HG03196 (cell line): ENCODE results near the gene ZEB2.
A peak's percentile ranks its signal among the peaks of the same experiment; 100 is the strongest.
"Not testable (repeated sequence)": the region's sequence is repeated elsewhere in the genome, so short reads cannot be mapped to it uniquely, and the experiment has no call there.

ENCODE experiments used
- ATAC-seq: cut with Tn5 transposase; IDR thresholded peaks from one replicate; pipeline ENCODE4 v1.9.1; 2021; ENCODE audit not compliant: unreplicated experiment

Gene ZEB2

GRCh38 chr2:144390424-144391020 is 129.4 kb downstream of the ZEB2 start:
- ATAC-seq = no peak

DNA sequence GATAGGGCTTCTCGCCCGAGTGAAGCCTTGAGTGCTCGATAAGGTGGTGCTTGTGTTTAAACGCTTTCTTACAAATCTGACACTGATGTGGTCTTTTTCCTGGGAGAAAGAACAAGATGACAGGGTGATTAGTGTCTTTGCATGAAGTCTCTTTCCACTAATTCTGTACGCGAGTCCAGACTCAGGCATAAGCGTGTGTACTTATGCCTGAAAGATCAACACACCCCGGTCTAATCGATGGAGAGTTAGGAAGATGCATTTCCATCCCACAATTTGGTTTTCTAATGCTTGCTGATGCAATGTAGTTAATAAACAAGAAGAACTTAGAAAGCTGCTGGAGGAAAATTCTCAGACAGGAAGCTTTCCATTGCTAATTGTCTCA is 130.0 kb downstream of the ZEB2 start:
- no peak for ATAC-seq

DNA sequence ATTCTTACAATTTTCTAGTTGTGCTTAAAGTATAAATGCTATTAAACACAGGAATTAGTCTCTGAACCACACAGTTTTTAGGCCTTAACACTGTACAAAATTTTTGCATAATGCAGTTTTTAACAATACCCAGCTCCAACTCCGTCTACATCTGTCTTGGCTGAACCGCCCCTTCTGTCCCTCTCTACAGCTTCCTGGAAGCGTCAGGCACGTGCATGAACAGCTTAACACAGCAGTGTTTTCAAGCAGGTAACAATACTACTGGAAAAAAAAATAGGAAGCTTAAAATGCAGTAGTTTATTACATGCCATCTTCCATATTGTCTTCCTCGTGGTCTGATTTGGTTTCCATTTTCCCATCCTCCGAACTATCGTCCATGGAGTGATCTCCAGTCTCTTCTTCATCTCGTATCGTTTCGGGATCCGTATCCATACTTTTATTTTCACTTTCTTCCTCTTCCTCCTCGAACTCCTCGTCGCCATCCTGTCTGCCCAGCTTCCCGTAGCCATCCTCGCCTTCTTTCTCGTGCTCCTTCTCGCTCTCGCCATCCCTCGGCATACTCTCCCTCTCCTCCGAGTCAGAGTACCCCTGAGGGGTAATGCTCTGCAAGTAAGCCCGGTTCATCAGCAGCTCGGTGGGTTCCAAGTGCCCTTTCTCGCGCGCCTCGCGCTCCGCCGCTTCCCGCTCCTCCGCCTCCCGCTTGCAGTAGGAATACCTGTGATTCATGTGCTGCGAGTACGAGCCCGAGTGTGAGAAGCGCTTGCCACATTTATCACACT is 130.6 kb downstream of the ZEB2 start:
- ATAC-seq = no peak

DNA sequence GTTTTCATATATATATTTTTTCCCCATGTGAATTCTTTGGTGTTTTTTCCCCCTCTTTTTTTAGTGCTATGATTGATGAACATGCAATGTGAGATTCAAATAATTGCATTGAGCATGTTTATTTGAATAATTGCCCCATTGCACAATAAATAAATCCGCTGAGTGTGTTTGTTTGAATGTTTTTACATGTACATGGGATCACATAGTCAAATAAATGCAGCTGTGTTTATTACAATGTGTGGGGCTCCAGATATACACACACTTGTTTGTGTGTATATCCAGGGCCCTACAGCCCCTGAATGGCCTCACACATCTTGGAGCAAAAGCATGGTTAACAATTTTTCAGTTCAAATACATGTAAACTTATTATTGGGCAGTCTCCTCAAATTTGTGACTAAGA is 134.5 kb downstream of the ZEB2 start:
- ATAC-seq = no peak

GRCh38 chr2:144383571-144384100 is 136.3 kb downstream of the ZEB2 start:
- ATAC-seq = no peak

- ATAC-seq = peak; percentile 99
Observed at GRCh38 chr2:144382849-144383248, 137.1 kb downstream of the ZEB2 start.

GRCh38 chr2:144381716-144382115 is 138.2 kb downstream of the ZEB2 start:
- no peak for ATAC-seq

DNA sequence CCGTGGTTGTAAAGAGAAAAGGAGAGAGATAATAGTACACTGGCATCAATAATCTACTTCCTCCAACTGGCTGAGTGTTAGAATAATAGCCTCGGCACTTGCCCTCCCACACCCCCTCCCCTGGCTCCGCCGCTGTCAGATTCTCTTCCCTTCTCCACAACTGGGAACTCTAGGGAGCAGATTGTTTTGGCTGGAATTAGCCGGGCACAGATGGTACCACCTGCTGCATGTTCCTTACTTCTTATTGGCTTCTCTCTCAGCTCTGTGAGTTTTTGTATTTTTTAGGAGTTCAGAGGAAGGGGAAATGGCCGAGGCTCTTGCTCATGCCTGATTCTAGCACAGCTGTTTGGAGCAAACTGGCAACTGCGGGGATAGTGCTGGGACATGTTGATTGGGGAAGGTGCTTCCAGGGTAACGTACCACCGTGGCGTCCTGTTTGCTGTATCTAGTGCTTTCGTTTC is 140.0 kb downstream of the ZEB2 start:
- no peak for ATAC-seq

- ATAC-seq = no peak
Observed at GRCh38 chr2:144378551-144378950, 141.4 kb downstream of the ZEB2 start.

GRCh38 chr2:144377914-144378313 is 142.0 kb downstream of the ZEB2 start:
- no peak for ATAC-seq

DNA sequence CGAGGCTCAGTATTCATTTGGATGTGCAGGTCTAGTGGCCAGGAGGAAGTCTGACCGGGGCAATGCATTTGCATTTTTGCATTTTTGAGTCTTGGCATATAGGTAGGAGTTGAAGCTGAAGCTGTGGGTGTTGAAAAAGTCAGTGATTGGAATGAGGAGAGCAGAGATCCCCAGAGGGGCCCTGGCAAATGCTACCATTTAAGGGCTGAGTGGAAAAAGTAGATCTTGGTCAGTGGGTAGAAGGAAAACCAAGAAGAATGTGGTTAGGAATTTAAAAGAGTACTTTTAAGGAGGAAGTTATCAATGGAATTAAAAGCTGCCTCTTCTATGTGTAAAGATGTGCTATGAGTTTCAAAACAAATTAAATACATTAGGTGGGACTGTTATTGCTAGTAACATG is 143.0 kb downstream of the ZEB2 start:
- no peak for ATAC-seq

DNA sequence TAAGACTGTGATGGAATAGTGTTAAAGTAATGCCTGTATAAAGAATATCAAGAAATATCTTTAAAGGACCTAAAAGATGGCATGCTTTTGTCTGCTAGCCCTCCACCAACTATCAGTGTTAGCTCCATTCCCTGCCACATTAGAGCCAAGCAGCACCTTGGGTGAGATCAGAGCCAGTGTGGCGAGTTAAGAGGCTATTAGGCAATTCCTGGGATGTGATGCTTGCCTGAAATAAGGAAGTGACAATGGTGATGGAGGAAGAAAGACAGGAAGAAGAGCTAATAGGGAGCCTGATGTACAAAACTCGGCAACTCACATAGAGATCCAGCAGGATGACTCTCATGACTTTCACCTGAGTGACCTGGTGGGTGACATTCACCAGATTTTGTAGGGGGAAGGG is 143.5 kb downstream of the ZEB2 start:
- ATAC-seq = no peak

- peak; percentile 56 for ATAC-seq
Observed at GRCh38 chr2:144374163-144374661, 145.7 kb downstream of the ZEB2 start.

DNA sequence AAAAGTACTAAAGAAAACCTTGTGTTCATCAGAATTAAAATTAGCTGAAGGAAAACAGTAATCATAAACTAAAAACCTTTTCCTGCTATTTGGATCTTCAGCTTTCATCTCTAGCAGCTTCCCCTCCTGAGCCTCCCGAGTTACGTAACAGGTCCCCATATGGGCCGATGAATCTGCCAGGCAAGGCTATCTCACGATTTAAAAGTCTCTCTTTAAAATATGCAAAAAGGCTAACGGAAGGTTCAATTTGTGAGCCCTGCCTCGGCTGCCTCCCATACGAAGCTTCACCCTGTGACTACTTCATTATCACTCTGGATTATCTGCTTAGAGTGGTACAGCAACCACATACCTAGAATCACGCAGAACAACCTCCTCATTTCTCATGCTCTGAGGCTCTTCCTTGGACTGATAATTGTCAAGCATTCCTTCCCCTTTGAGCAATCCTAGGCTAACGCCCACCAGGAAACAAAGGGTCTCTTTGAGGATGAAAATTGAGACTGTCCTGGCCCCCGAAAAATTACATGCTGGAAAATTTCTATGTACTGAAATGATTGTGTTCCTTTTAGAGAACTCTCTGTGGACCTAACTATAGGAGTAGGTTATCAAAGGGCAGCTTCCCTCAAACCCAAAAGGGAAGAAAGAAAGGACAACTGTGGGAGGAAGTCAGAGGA is 147.4 kb downstream of the ZEB2 start:
- ATAC-seq = no peak

GRCh38 chr2:144370937-144371584 is 148.9 kb downstream of the ZEB2 start:
- ATAC-seq = no peak

DNA sequence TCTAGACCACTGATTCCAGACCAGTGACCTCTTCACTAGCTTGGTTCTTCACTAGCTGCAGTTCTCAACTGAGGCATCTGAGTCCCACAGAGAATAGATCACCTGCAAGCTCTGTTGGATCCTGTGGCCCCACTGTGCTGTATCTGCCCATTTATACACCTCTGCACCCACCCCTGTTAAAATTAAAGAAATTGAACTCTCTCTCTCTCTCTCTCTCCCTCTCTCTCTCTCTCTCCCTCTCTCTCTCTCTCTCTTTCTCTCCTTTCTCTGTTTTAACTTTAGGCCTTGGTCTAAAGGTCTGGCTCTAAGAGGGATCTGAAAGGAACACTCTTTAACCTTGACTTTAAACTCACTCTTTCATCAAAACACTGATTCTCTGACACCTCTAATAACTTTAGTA is 150.5 kb downstream of the ZEB2 start:
- no peak for ATAC-seq

GRCh38 chr2:144366825-144367429 is 153.0 kb downstream of the ZEB2 start:
- no peak for ATAC-seq

GRCh38 chr2:144364944-144365738 is 154.8 kb downstream of the ZEB2 start:
- ATAC-seq = no peak

- ATAC-seq = not testable (repeated sequence)
Observed at GRCh38 chr2:144364247-144364646, 155.7 kb downstream of the ZEB2 start.

DNA sequence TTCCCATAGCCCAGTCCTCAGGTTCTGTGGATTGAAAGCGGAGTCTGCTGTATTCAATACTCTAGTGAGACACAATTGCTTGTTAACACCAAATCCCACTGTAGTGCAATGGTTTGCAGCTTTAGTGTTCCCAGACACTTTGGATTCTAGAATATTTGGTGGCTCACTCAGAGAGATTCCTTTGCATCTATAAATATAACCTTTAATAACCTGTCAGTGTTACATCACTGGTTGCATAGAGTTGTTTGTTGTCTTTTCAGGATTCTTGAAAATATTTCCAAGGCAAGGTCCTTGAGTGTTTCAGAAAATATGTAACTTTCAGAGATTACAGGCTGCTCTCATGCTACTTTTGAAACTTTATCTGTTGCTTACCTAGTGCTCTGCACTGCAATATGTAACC is 157.5 kb downstream of the ZEB2 start:
- no peak for ATAC-seq
